Measurements from ENCODE around the gene GUK1.

The GUK1 gene

GRCh38 chr1:228139931-228140723 is at the start of gene GUK1:
Gene GUK1 (plus strand): TSS chr1:228140279. CDS start chr1:228140303, 24 bp downstream.
- CTCF ChIA-PET: interaction anchor here (0.9 to 1.5 kb wide), 4 partner anchors 9 to 28 kb away, joined by 3 to 9 read pairs (median 5); no protein-coding TSS in a partner anchor
- POLR2A ChIA-PET: interaction anchor here (0.5 kb wide), 1 partner anchor 318 kb away, joined by 4 read pairs; no protein-coding TSS in a partner anchor
- DNase-seq (ENCODE audit: extremely low spot score): peak; percentile 99
- peak; percentile 36 for TF ChIP-seq CTCF (IDR thresholded peaks at IDR 0.05; ENCODE audit: control extremely low read depth, extremely low read depth, low read depth, missing control alignments)

- TF ChIP-seq CTCF (IDR thresholded peaks at IDR 0.05; ENCODE audit: control extremely low read depth, extremely low read depth, low read depth, missing control alignments): no peak
- ChIA-PET CTCF (interaction anchor here (0.9 to 2.6 kb wide), 6 partner anchors 9 to 86 kb away, joined by 3 to 7 read pairs (median 4); no protein-coding TSS in a partner anchor), POLR2A (interaction anchor here (0.5 to 1.7 kb wide), 5 partner anchors 9 to 76 kb away, joined by 3 to 6 read pairs (median 4); no protein-coding TSS in a partner anchor)
- DNase-seq (ENCODE audit: extremely low spot score): no peak
Measured at GRCh38 chr1:228090613-228091081, 49.4 kb upstream of the GUK1 start.

GRCh38 chr1:228091084-228091483 is 49.0 kb upstream of the GUK1 start:
- TF ChIP-seq CTCF (IDR thresholded peaks at IDR 0.05; ENCODE audit: control extremely low read depth, extremely low read depth, low read depth, missing control alignments): no peak
- CTCF ChIA-PET: interaction anchor here (0.9 to 2.6 kb wide), 6 partner anchors 8 to 86 kb away, joined by 3 to 7 read pairs (median 4); no protein-coding TSS in a partner anchor
- POLR2A ChIA-PET: interaction anchor here (0.5 to 1.7 kb wide), 5 partner anchors 8 to 76 kb away, joined by 3 to 6 read pairs (median 4); no protein-coding TSS in a partner anchor
- no peak for DNase-seq (ENCODE audit: extremely low spot score)

GRCh38 chr1:228092342-228093049 is 47.6 kb upstream of the GUK1 start:
- ChIA-PET CTCF (interaction anchor here (2.6 kb wide), 1 partner anchor 88 kb away, joined by 7 read pairs; no protein-coding TSS in a partner anchor), POLR2A (no interaction called here)
- DNase-seq (ENCODE audit: extremely low spot score): no peak
- no peak for TF ChIP-seq CTCF (IDR thresholded peaks at IDR 0.05; ENCODE audit: control extremely low read depth, extremely low read depth, low read depth, missing control alignments)

GRCh38 chr1:228093050-228093906 is 46.8 kb upstream of the GUK1 start:
- POLR2A ChIA-PET: no interaction called here
- CTCF ChIA-PET: no interaction called here
- TF ChIP-seq CTCF (IDR thresholded peaks at IDR 0.05; ENCODE audit: control extremely low read depth, extremely low read depth, low read depth, missing control alignments): no peak
- no peak for DNase-seq (ENCODE audit: extremely low spot score)
